Neural progenitor cell (in vitro differentiated cells): ENCODE data around the gene EDN1. TPM values are rescaled to one million over a fixed set of nuclear protein-coding genes. Genes with fewer than 3 reads are reported as not detected.
A peak's percentile ranks its signal among the peaks of the same experiment; 100 is the strongest.

ENCODE experiments used
- DNase-seq: peaks from one replicate; pipeline ENCODE4 v3.0.0-alpha.2; 2016; ENCODE audit warnings: low spot score
- H2AFZ ChIP-seq: fragments of 200-600 bp; sonication (generic); replicated peaks from 2 replicates; pipeline ENCODE4 v1.6.1; 2016; ENCODE audit warnings: antibody characterized with exemption
- H3F3A ChIP-seq: fragments of 200-600 bp; sonication (generic); 2 replicates; pipeline ENCODE4 v1.6.1; 2016; ENCODE audit warnings: antibody characterized with exemption, low read depth
- H3K27ac ChIP-seq: fragments of 200-600 bp; sonication (generic); 2 replicates; pipeline ENCODE4 v1.5.1; 2016; ENCODE audit warnings: mild to moderate bottlenecking
- H3K27me3 ChIP-seq: fragments of 200-600 bp; sonication (generic); 2 replicates; pipeline ENCODE4 v1.6.1; 2016; ENCODE audit warnings: mild to moderate bottlenecking, moderate library complexity
- H3K36me3 ChIP-seq: fragments of 200-600 bp; sonication (generic); 2 replicates; pipeline ENCODE4 v1.5.1; 2016
- H3K4me1 ChIP-seq: fragments of 200-600 bp; sonication (generic); 2 replicates; pipeline ENCODE4 v1.6.1; 2016; ENCODE audit warnings: mixed run types
- H3K4me2 ChIP-seq: fragments of 200-600 bp; sonication (generic); 2 replicates; pipeline ENCODE4 v1.6.1; 2016
- H3K4me3 ChIP-seq: fragments of 200-600 bp; sonication (generic); 2 replicates; pipeline ENCODE4 v1.5.1; 2016
- H3K79me2 ChIP-seq: fragments of 200-600 bp; sonication (generic); 2 replicates; pipeline ENCODE4 v1.6.1; 2016; ENCODE audit warnings: low read depth
- H3K9ac ChIP-seq: fragments of 200-600 bp; sonication (generic); 2 replicates; pipeline ENCODE4 v1.6.1; 2016
- H3K9me3 ChIP-seq: fragments of 200-600 bp; sonication (generic); 2 replicates; pipeline ENCODE4 v1.5.1; 2016; ENCODE audit warnings: low read depth
- H4K20me1 ChIP-seq: fragments of 200-600 bp; sonication (generic); 2 replicates; pipeline ENCODE4 v1.6.1; 2016; ENCODE audit warnings: low read depth
- H3K27ac Mint-ChIP-seq: 3 replicates; pipeline ENCODE4 v1.8.0; 2021; ENCODE audit warnings: mixed read lengths
- H3K27me3 Mint-ChIP-seq: 2 replicates; pipeline ENCODE4 v1.8.0; 2022; ENCODE audit warnings: low read depth, mild to moderate bottlenecking, inconsistent platforms, moderate library complexity, mixed read lengths; ENCODE audit not compliant: insufficient read depth
- H3K36me3 Mint-ChIP-seq: 3 replicates; pipeline ENCODE4 v1.8.0; 2021; ENCODE audit warnings: mixed read lengths
- H3K4me1 Mint-ChIP-seq: 3 replicates; pipeline ENCODE4 v1.8.0; 2021; ENCODE audit warnings: mixed read lengths
- H3K4me3 Mint-ChIP-seq: 3 replicates; pipeline ENCODE4 v1.8.0; 2021; ENCODE audit warnings: mild to moderate bottlenecking, moderate library complexity, mixed read lengths
- H3K9me3 Mint-ChIP-seq: 3 replicates; pipeline ENCODE4 v1.8.0; 2020; ENCODE audit warnings: mixed read lengths
- CTCF ChIP-seq: fragments of 200-600 bp; sonication (generic); IDR thresholded peaks from 2 replicates; pipeline ENCODE4 v1.5.1; 2017; ENCODE audit warnings: antibody characterized with exemption, mild to moderate bottlenecking
- EZH2 ChIP-seq: fragments of 200-600 bp; sonication (generic); IDR thresholded peaks from 2 replicates; pipeline ENCODE4 v1.6.1; 2017; ENCODE audit warnings: antibody characterized with exemption, mild to moderate bottlenecking, moderate library complexity
- EZH2phosphoT487 ChIP-seq: fragments of 200-600 bp; sonication (generic); IDR thresholded peaks from 2 replicates; pipeline ENCODE4 v1.6.1; 2017; ENCODE audit warnings: antibody characterized with exemption
- total RNA-seq: library from RNA; depleted of rRNA; stranded (reverse); fragments of >200 nt; gene quantifications from 2 replicates; pipeline ENCODE4 v1.2.3, GENCODE V29; 2015; ENCODE audit warnings: low replicate concordance

Gene EDN1
- total RNA-seq, 1 donor from 2014 or later: 2.9 TPM

DNA sequence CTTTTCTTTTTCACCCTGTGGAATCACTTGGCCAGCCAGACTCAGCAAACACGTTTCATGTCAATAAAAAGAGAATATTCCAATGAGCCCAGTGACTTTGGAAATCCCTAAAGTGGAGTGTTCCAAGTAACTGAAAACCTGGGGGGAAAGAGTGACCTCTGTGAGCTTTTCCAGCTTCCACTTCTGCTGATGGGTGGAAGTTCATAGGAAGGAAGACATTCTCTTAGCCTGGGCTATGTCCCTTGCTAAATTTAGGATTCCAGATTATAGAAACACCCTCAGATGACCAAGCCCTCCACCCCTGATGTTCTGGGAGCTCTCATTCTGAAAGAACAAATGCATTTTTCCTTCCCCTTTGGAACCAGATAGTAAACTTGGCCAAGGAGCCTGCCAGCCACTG lies 44.8 kb upstream of the EDN1 start:
- H3K27ac Mint-ChIP-seq: no peak overlapping the region
- TF ChIP-seq CTCF (no peak), EZH2 (no peak), EZH2phosphoT487 (no peak)

GRCh38 chr6:12245763-12246718 lies 44.1 kb upstream of the EDN1 start:
- Histone ChIP-seq H3K27me3 (no peaks in the 10 kb centered on the region), H3K27ac (no peak overlapping the region), H3F3A (no peaks in the 10 kb centered on the region), H2AFZ (peak overlapping the region; percentile 10), H3K9me3 (no peaks in the 10 kb centered on the region), H3K4me1 (peaks cover 6% of the 10 kb centered on the region), H3K4me2 (no peak overlapping the region), H4K20me1 (no peaks in the 10 kb centered on the region), H3K4me3 (no peak overlapping the region), H3K79me2 (no peaks in the 10 kb centered on the region), H3K9ac (no peak overlapping the region), H3K36me3 (no peaks in the 10 kb centered on the region)
- TF ChIP-seq EZH2phosphoT487 (no peak), CTCF (no peak), EZH2 (no peak)
- Mint-ChIP-seq H3K4me1 (no peaks in the 10 kb centered on the region), H3K4me3 (no peak overlapping the region), H3K9me3 (no peaks in the 10 kb centered on the region), H3K27me3 (no peaks in the 10 kb centered on the region), H3K27ac (no peak overlapping the region), H3K36me3 (no peaks in the 10 kb centered on the region)
- DNase-seq: peak; percentile 12

More for the DNA sequence above, 44.8 kb upstream of the EDN1 start:
- no peaks in the 10 kb centered on the region for H3K36me3 ChIP-seq
- no peaks in the 10 kb centered on the region for H3K27me3 ChIP-seq
- H2AFZ ChIP-seq: no peak overlapping the region
- Mint-ChIP-seq H3K27me3 (no peaks in the 10 kb centered on the region), H3K36me3 (no peaks in the 10 kb centered on the region), H3K4me3 (no peak overlapping the region), H3K9me3 (no peaks in the 10 kb centered on the region), H3K4me1 (no peaks in the 10 kb centered on the region)
- no peak overlapping the region for H3K4me3 ChIP-seq
- H3K9ac ChIP-seq: no peak overlapping the region
- no peaks in the 10 kb centered on the region for H3K79me2 ChIP-seq
- no peaks in the 10 kb centered on the region for H3F3A ChIP-seq
- no peak overlapping the region for H3K27ac ChIP-seq
- peaks cover 6% of the 10 kb centered on the region for H3K4me1 ChIP-seq
- H3K4me2 ChIP-seq: no peak overlapping the region
- no peak for DNase-seq
- no peaks in the 10 kb centered on the region for H4K20me1 ChIP-seq
- H3K9me3 ChIP-seq: no peaks in the 10 kb centered on the region

- no peaks in the 10 kb centered on the region for H3K9me3 ChIP-seq
- no peak overlapping the region for H2AFZ ChIP-seq
- no peak for DNase-seq
- H3K27me3 Mint-ChIP-seq: no peaks in the 10 kb centered on the region
- H3K4me3 ChIP-seq: no peak overlapping the region
- no peak overlapping the region for H3K27ac Mint-ChIP-seq
- no peaks in the 10 kb centered on the region for H3K36me3 Mint-ChIP-seq
- no peaks in the 10 kb centered on the region for H3K79me2 ChIP-seq
- H4K20me1 ChIP-seq: no peaks in the 10 kb centered on the region
- no peak overlapping the region for H3K4me3 Mint-ChIP-seq
- no peak overlapping the region for H3K9ac ChIP-seq
- no peaks in the 10 kb centered on the region for H3F3A ChIP-seq
- TF ChIP-seq CTCF: no peak
- no peak for TF ChIP-seq EZH2
- no peak for TF ChIP-seq EZH2phosphoT487
- no peaks in the 10 kb centered on the region for H3K4me1 Mint-ChIP-seq
- no peaks in the 10 kb centered on the region for H3K36me3 ChIP-seq
- H3K4me2 ChIP-seq: no peak overlapping the region
- peaks cover 6% of the 10 kb centered on the region for H3K4me1 ChIP-seq
- H3K27me3 ChIP-seq: no peaks in the 10 kb centered on the region
- no peak overlapping the region for H3K27ac ChIP-seq
- no peaks in the 10 kb centered on the region for H3K9me3 Mint-ChIP-seq
Measured at GRCh38 chr6:12246900-12247299, 43.3 kb upstream of the EDN1 start.
